GM10248 (cell line): ENCODE measurements around the gene LRRC32.

ENCODE experiments used
- CTCF ChIA-PET: fragments of 300-600 bp; sonication (Branson Sonifier 250); formaldehyde crosslinking; extraction: SDS; loops from one replicate; lab custom pipeline; 2021; ENCODE audit warnings: antibody characterized with exemption; lab: Yijun Ruan, JAX
- POLR2A ChIA-PET: fragments of 350-650 bp; sonication (Branson Sonifier 250); formaldehyde crosslinking; extraction: SDS; loops from one replicate; lab custom pipeline; 2020; ENCODE audit warnings: antibody characterized with exemption; lab: Yijun Ruan, JAX
- DNase-seq: peaks from one replicate; pipeline ENCODE4 v3.0.0; 2012; ENCODE audit errors: extremely low spot score
- CTCF ChIP-seq: IDR thresholded peaks from 2 replicates; pipeline ENCODE4 v1.5.1; 2012; ENCODE audit warnings: mild to moderate bottlenecking, low read depth; ENCODE audit errors: extremely low read depth, missing control alignments, control extremely low read depth

Gene LRRC32

GRCh38 chr11:76655501-76656049 is 15.0 kb downstream of the LRRC32 start:
- POLR2A ChIA-PET, result no interaction called here
- CTCF ChIA-PET, result interaction anchor here (1.9 to 3.0 kb wide), 2 partner anchors 10 to 24 kb away, joined by 8 read pairs; no protein-coding TSS in a partner anchor

GRCh38 chr11:76654980-76655379 is 15.6 kb downstream of the LRRC32 start:
- TF ChIP-seq CTCF, result no peak
- ChIA-PET POLR2A (interaction anchor here (0.6 kb wide), 1 partner anchor 37 kb away, joined by 4 read pairs; no protein-coding TSS in a partner anchor), CTCF (interaction anchor here (1.1 to 3.0 kb wide), 3 partner anchors 10 to 26 kb away, joined by 3 to 8 read pairs (median 8); no protein-coding TSS in a partner anchor)
- no peak for DNase-seq

More at GRCh38 chr11:76655501-76656049, 15.0 kb downstream of the LRRC32 start:
- no peak for TF ChIP-seq CTCF
- no peak for DNase-seq

- ChIA-PET CTCF (interaction anchor here (1.1 to 3.0 kb wide), 4 partner anchors 9 to 68 kb away, joined by 3 to 8 read pairs (median 6); no protein-coding TSS in a partner anchor), POLR2A (interaction anchor here (0.6 kb wide), 1 partner anchor 38 kb away, joined by 4 read pairs; no protein-coding TSS in a partner anchor)
- no peak for DNase-seq
- no peak for TF ChIP-seq CTCF
These were observed 16.2 kb downstream of the LRRC32 start for GRCh38 chr11:76654298-76654851.

- CTCF ChIA-PET, result interaction anchor here (1.4 to 1.9 kb wide), 2 partner anchors 9 to 68 kb away, joined by 3 to 8 read pairs; no protein-coding TSS in a partner anchor
- no peak for DNase-seq
These were observed 16.8 kb downstream of the LRRC32 start for GRCh38 chr11:76653674-76654284.

GRCh38 chr11:76653012-76653673 is 17.4 kb downstream of the LRRC32 start:
- TF ChIP-seq CTCF, result no peak
- POLR2A ChIA-PET, result no interaction called here
- CTCF ChIA-PET, result interaction anchor here (1.4 kb wide), 1 partner anchor 69 kb away, joined by 3 read pairs; no protein-coding TSS in a partner anchor
- DNase-seq, result no peak

More at GRCh38 chr11:76653674-76654284, 16.8 kb downstream of the LRRC32 start:
- POLR2A ChIA-PET, result no interaction called here
- TF ChIP-seq CTCF, result no peak

- ChIA-PET POLR2A (no interaction called here), CTCF (interaction anchor here (1.3 to 1.7 kb wide), 2 partner anchors 9 to 72 kb away, joined by 3 read pairs; no protein-coding TSS in a partner anchor)
- DNase-seq, result no peak
- TF ChIP-seq CTCF, result no peak
These were observed 20.6 kb downstream of the LRRC32 start for GRCh38 chr11:76649851-76650372.
